SK-N-SH (cell line): ENCODE results near the gene TNPO2. TPM values are rescaled to one million over a fixed set of nuclear protein-coding genes. Genes with fewer than 3 reads are reported as not detected.

Source experiments
- CTCF ChIA-PET: fragments of 300-600, 350-600 bp; formaldehyde crosslinking; extraction: SDS; loops from one replicate; lab custom pipeline; 2021; lab: Yijun Ruan, JAX
- POLR2A ChIA-PET: fragments of 350-600 bp; sonication (Branson Sonifier 250); formaldehyde crosslinking; extraction: SDS; loops from one replicate; lab custom pipeline; 2020; ENCODE audit warnings: antibody characterized with exemption, inconsistent platforms; lab: Yijun Ruan, JAX
- DNase-seq: peaks from one replicate; pipeline ENCODE4 v3.0.0; 2012
- H2AFZ ChIP-seq: fragments of 200-600 bp; sonication (generic); 2 replicates; pipeline ENCODE4 v1.8.1; 2016; ENCODE audit warnings: antibody characterized with exemption, mild to moderate bottlenecking, low read depth
- H3F3A ChIP-seq: fragments of 200-600 bp; sonication (generic); replicated peaks from 2 replicates; pipeline ENCODE3; 2016; ENCODE audit warnings: antibody characterized with exemption, mild to moderate bottlenecking; ENCODE audit not compliant: insufficient read depth
- H3K27ac ChIP-seq, 2 experiments: fragments of 200-500 bp in 1 of 2; fragments of 200-600 bp in 1 of 2; sonication (Bioruptor generic) in 1 of 2; sonication (generic), shearing (Covaris generic) in 1 of 2; 2 replicates each; pipeline versions ENCODE4 v1.5.1 to v1.6.1; 2014 to 2016; ENCODE audit warnings: low read depth in 2 of 2, inconsistent platforms in 1 of 2, low read length in 1 of 2, mild to moderate bottlenecking in 1 of 2, mixed read lengths in 1 of 2
- H3K27me3 ChIP-seq: fragments of 200-600 bp; sonication (generic), shearing (Covaris generic); 2 replicates; pipeline ENCODE4 v1.6.1; 2016; ENCODE audit warnings: mixed run types; ENCODE audit not compliant: insufficient read depth
- H3K36me3 ChIP-seq, 2 experiments: fragments of 200-500 bp in 1 of 2; fragments of 200-600 bp in 1 of 2; sonication (Bioruptor generic) in 1 of 2; sonication (generic) in 1 of 2; replicated peaks in 1 of 2; 2 replicates each; pipeline versions ENCODE3 to v1.5.1; 2014 to 2016; ENCODE audit warnings: low read length in 1 of 2, mild to moderate bottlenecking in 1 of 2; ENCODE audit not compliant: insufficient read depth in 2 of 2, control insufficient read depth in 1 of 2
- H3K4me1 ChIP-seq, 2 experiments: fragments of 200-500 bp in 1 of 2; fragments of 200-600 bp in 1 of 2; sonication (Bioruptor generic) in 1 of 2; sonication (generic), shearing (Covaris generic) in 1 of 2; 2 replicates each; pipeline versions ENCODE4 v1.5.1 to v1.6.1; 2014 to 2016; ENCODE audit warnings: low read depth in 1 of 2, low read length in 1 of 2, mixed run types in 1 of 2; ENCODE audit not compliant: insufficient read depth in 2 of 2, control insufficient read depth in 1 of 2
- H3K4me2 ChIP-seq: fragments of 200-600 bp; sonication (generic), shearing (Covaris generic); 2 replicates; pipeline ENCODE4 v1.6.1; 2017; ENCODE audit warnings: mixed run types
- H3K4me3 ChIP-seq, 2 experiments: fragments of 200-500 bp in 1 of 2; fragments of 200-600 bp in 1 of 2; sonication (Bioruptor generic) in 1 of 2; sonication (generic), shearing (Covaris generic) in 1 of 2; 2 replicates each; pipeline versions ENCODE4 v1.5.1 to v1.8.1; 2014 to 2016; ENCODE audit warnings: low read depth in 2 of 2, inconsistent platforms in 1 of 2, low read length in 1 of 2, mild to moderate bottlenecking in 1 of 2, mixed read lengths in 1 of 2, moderate library complexity in 1 of 2
- H3K79me2 ChIP-seq: fragments of 200-600 bp; sonication (generic); 2 replicates; pipeline ENCODE4 v1.8.1; 2017; ENCODE audit warnings: mild to moderate bottlenecking; ENCODE audit not compliant: insufficient read depth
- H3K9ac ChIP-seq: fragments of 200-600 bp; sonication (generic); 2 replicates; pipeline ENCODE4 v1.6.1; 2017; ENCODE audit warnings: mixed run types
- H3K9me2 ChIP-seq: fragments of 200-600 bp; sonication (generic); 2 replicates; pipeline ENCODE4 v1.6.1; 2017; ENCODE audit warnings: mixed run types
- H3K9me3 ChIP-seq: fragments of 200-600 bp; sonication (generic); 2 replicates; pipeline ENCODE4 v1.6.1; 2017; ENCODE audit warnings: mixed run types, mild to moderate bottlenecking, moderate library complexity
- H4K20me1 ChIP-seq: fragments of 200-600 bp; sonication (generic); 2 replicates; pipeline ENCODE4 v1.6.1; 2017; ENCODE audit warnings: mild to moderate bottlenecking, mixed run types; ENCODE audit not compliant: insufficient read depth
- CTCF ChIP-seq: fragments of 200-600 bp; sonication (generic); IDR thresholded peaks from 2 replicates; pipeline ENCODE4 v1.6.1; 2017; ENCODE audit warnings: antibody characterized with exemption, mild to moderate bottlenecking, moderate library complexity
- EP300 ChIP-seq, 2 experiments: IDR thresholded peaks; 2 replicates each; pipeline versions ENCODE4 v1.4.0 to v1.6.1; 2012; ENCODE audit warnings: borderline replicate concordance in 1 of 2, low read depth in 1 of 2, low read length in 1 of 2
- EZH2phosphoT487 ChIP-seq: fragments of 200-600 bp; sonication (generic); IDR thresholded peaks from 2 replicates; pipeline ENCODE4 v1.6.1; 2017; ENCODE audit warnings: low read depth, mixed run types, mild to moderate bottlenecking, antibody characterized with exemption, moderate library complexity, borderline replicate concordance
- FOSL2 ChIP-seq: IDR thresholded peaks from 2 replicates; pipeline ENCODE4 v1.4.0; 2012; ENCODE audit warnings: low read depth, mild to moderate bottlenecking, moderate library complexity, borderline replicate concordance
- FOXJ3 ChIP-seq: sonication (generic); formaldehyde crosslinking; IDR thresholded peaks from 2 replicates; pipeline ENCODE4 v1.5.1; 2020; ENCODE audit warnings: mild to moderate bottlenecking, missing genetic modification reagents
- FOXM1 ChIP-seq: IDR thresholded peaks from 2 replicates; pipeline ENCODE4 v1.4.0; 2012; ENCODE audit warnings: low read depth, mild to moderate bottlenecking
- GABPA ChIP-seq: IDR thresholded peaks from 2 replicates; pipeline ENCODE4 v1.4.0; 2012; ENCODE audit warnings: low read depth, mild to moderate bottlenecking
- IRF3 ChIP-seq: fragments of 150-350 bp; IDR thresholded peaks from 2 replicates; pipeline ENCODE4 v1.6.1; 2016; ENCODE audit warnings: mild to moderate bottlenecking, low read depth, low read length
- MEF2A ChIP-seq: IDR thresholded peaks from 2 replicates; pipeline ENCODE4 v1.4.0; 2012; ENCODE audit warnings: low read depth, borderline replicate concordance
- MXI1 ChIP-seq: IDR thresholded peaks from 2 replicates; pipeline ENCODE4 v1.6.1; 2012; ENCODE audit warnings: mild to moderate bottlenecking, low read depth, low read length, improper control_type of control experiment
- NFIC ChIP-seq: IDR thresholded peaks from 2 replicates; pipeline ENCODE4 v1.4.0; 2012; ENCODE audit warnings: borderline replicate concordance
- POLR2AphosphoS5 ChIP-seq: IDR thresholded peaks from 2 replicates; pipeline ENCODE4 v1.6.1; 2012; ENCODE audit warnings: low read depth, low read length
- RXRA ChIP-seq: IDR thresholded peaks from 2 replicates; pipeline ENCODE4 v1.4.0; 2012; ENCODE audit warnings: low read depth, mild to moderate bottlenecking, borderline replicate concordance
- SMC3 ChIP-seq: IDR thresholded peaks from 2 replicates; pipeline ENCODE4 v1.6.1; 2012; ENCODE audit warnings: low read depth, low read length, improper control_type of control experiment
- TCF12 ChIP-seq: IDR thresholded peaks from 2 replicates; pipeline ENCODE4 v1.4.0; 2012
- TEAD4 ChIP-seq: IDR thresholded peaks from 2 replicates; pipeline ENCODE4 v1.4.0; 2012; ENCODE audit warnings: mild to moderate bottlenecking, borderline replicate concordance; ENCODE audit not compliant: insufficient read depth
- USF1 ChIP-seq: IDR thresholded peaks from 2 replicates; pipeline ENCODE4 v1.4.0; 2012; ENCODE audit warnings: low read depth, borderline replicate concordance
- WGBS: methylation state at CpG from one replicate; pipeline ENCODE4 v1.1.6; 2017; ENCODE audit warnings: low lambda C conversion rate; 5-methylcytosine and 5-hydroxymethylcytosine counted together
- polyA plus RNA-seq, 3 experiments: library from polyadenylated mRNA; depleted of rRNA; stranded (reverse); fragments of >200 nt; gene quantifications; 2 replicates each; pipeline ENCODE4 v1.2.3, GENCODE V29; 2012
- TF ChIP-seq, protein P1 (sequence below): IDR thresholded peaks from 2 replicates; pipeline ENCODE4 v1.4.0; 2012; ENCODE audit warnings: low read depth, borderline replicate concordance
- TF ChIP-seq, protein P2 (sequence below): IDR thresholded peaks from 2 replicates; pipeline ENCODE4; 2012

TNPO2 gene
- polyA plus RNA-seq, 1 of the 3 experiments (the other 2 are of a cell fraction), result 82.4 TPM

DNA sequence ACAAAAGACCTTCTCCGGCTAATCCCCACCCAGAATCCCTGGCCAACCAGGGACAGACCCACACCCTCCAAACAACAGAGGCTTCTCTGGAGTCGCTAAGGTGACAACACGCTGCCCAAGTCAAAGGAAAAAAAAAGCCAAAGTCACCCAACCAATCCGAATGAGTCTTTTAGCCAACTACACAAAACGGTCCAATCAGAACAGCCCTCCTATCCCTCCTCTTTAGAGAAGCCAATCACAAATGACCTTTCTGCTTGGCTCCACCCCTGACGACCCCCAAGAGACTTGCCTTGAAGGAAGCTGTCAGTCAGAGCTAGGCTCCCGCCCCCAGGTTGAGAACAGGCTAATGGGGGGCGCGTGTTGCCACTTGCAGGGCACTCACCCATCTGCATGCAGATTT lies 20.7 kb downstream of the TNPO2 start:
- Histone ChIP-seq H3K9ac (no peak overlapping the region), H3F3A (peaks cover 31% of the 10 kb centered on the region), H3K27ac (no peak overlapping the region), H3K9me2 (no peaks in the 10 kb centered on the region), H3K9me3 (no peaks in the 10 kb centered on the region), H3K4me2 (no peak overlapping the region), H2AFZ (no peak overlapping the region), H4K20me1 (no peaks in the 10 kb centered on the region), H3K4me1 (no peaks in the 10 kb centered on the region), H3K79me2 (no peaks in the 10 kb centered on the region), H3K4me3 (no peak overlapping the region), H3K36me3 (peaks cover 30 to 66% of the 10 kb centered on the region in 2 experiments), H3K27me3 (no peaks in the 10 kb centered on the region)
- ChIA-PET POLR2A (no interaction called here), CTCF (interaction anchor here (0.8 to 1.1 kb wide), 4 partner anchors 10 to 57 kb away, joined by 3 read pairs; no protein-coding TSS in a partner anchor)
- no peak for TF ChIP-seq POLR2AphosphoS5
- TF ChIP-seq GABPA, result no peak
- TF ChIP-seq, protein P1, sequence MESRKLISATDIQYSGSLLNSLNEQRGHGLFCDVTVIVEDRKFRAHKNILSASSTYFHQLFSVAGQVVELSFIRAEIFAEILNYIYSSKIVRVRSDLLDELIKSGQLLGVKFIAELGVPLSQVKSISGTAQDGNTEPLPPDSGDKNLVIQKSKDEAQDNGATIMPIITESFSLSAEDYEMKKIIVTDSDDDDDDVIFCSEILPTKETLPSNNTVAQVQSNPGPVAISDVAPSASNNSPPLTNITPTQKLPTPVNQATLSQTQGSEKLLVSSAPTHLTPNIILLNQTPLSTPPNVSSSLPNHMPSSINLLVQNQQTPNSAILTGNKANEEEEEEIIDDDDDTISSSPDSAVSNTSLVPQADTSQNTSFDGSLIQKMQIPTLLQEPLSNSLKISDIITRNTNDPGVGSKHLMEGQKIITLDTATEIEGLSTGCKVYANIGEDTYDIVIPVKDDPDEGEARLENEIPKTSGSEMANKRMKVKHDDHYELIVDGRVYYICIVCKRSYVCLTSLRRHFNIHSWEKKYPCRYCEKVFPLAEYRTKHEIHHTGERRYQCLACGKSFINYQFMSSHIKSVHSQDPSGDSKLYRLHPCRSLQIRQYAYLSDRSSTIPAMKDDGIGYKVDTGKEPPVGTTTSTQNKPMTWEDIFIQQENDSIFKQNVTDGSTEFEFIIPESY, result no peak
- TF ChIP-seq, protein P2, sequence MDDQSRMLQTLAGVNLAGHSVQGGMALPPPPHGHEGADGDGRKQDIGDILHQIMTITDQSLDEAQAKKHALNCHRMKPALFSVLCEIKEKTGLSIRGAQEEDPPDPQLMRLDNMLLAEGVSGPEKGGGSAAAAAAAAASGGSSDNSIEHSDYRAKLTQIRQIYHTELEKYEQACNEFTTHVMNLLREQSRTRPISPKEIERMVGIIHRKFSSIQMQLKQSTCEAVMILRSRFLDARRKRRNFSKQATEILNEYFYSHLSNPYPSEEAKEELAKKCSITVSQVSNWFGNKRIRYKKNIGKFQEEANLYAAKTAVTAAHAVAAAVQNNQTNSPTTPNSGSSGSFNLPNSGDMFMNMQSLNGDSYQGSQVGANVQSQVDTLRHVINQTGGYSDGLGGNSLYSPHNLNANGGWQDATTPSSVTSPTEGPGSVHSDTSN, result peak; percentile 63
- peak; percentile 90 for DNase-seq
- 82% methylated on average over 9 of the region's 9 CpGs for WGBS

DNA sequence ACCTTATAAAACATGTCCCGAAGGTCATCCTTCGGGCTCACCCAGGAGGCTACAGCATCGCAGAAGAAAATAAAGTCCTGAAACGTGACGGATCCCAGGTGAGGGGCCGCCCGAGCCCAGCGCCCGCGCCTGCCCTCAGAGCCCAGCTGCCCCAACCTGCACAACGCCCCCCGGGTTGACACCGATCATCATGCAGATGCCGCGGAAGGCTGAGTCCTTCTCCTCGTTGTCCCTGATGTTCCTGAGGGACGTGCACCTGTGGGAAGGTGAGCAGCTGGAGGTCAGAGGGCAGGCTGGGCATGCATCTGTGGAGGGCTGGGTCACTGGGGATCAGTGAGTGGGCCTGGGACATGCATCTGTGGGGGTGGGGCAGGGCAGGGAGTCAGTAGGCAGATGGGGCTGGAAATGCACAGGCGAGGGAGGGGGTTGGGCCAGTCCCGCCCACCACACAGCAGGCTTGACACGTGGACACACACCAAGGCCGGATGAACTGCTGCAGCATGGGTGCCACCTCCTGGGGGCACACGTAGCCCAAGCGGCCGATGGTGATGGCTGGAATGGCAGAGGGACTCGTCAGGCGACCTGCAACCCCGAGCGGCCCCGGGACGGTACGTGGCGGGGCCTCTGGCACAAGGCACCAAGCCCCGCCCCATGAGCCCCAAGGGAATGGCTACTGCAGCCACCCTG lies 22.0 kb downstream of the TNPO2 start:
- Histone ChIP-seq H3K4me3 (no peak overlapping the region), H4K20me1 (no peaks in the 10 kb centered on the region), H3K9ac (no peak overlapping the region), H3K79me2 (no peaks in the 10 kb centered on the region), H2AFZ (no peak overlapping the region), H3K36me3 (peaks cover 26 to 66% of the 10 kb centered on the region in 2 experiments), H3K9me3 (no peaks in the 10 kb centered on the region), H3K9me2 (no peaks in the 10 kb centered on the region), H3F3A (peaks cover 38% of the 10 kb centered on the region), H3K4me1 (peaks cover 0 to 3% of the 10 kb centered on the region in 2 experiments; a peak in 2 of 4 replicates), H3K27ac (no peak overlapping the region), H3K27me3 (no peaks in the 10 kb centered on the region), H3K4me2 (no peak overlapping the region)
- ChIA-PET CTCF (no interaction called here), POLR2A (no interaction called here)
- no peak for DNase-seq
- 100% methylated on average over 4 of the region's 33 CpGs for WGBS
- no peak for TF ChIP-seq EP300 (IDR thresholded peaks at IDR 0.05; ENCODE audit: borderline replicate concordance in 1 of 2, low read depth in 1 of 2, low read length in 1 of 2)
- no peak for TF ChIP-seq FOSL2
- TF ChIP-seq TCF12, result no peak
- TF ChIP-seq TEAD4, result no peak
- TF ChIP-seq FOXM1, result no peak
- TF ChIP-seq IRF3, result no peak
- no peak for TF ChIP-seq NFIC
- TF ChIP-seq RXRA, result no peak
- no peak for TF ChIP-seq FOXJ3 (CRISPR knock-in tag)
- no peak for TF ChIP-seq SMC3
- TF ChIP-seq USF1, result no peak
- no peak for TF ChIP-seq CTCF
- no peak for TF ChIP-seq MXI1
- no peak for TF ChIP-seq MEF2A
- TF ChIP-seq EZH2phosphoT487, result no peak
- TF ChIP-seq, protein P2, result no peak
